ENCODE results near the gene PLS1.
"Not testable (repeated sequence)": the region's sequence is repeated elsewhere in the genome, so short reads cannot be mapped to it uniquely, and the experiment has no call there.

The PLS1 gene

GRCh38 chr3:142577696-142578328 lies 18.4 kb upstream of the PLS1 start:
- TF ChIP-seq JUND (IDR thresholded peaks at IDR 0.05; ENCODE audit: low read depth): no peak
- in situ Hi-C loops (cut with HindIII; ENCODE audit: low pct_unique_long_range_greater_than_20kb, low sequenced_read_pairs): no loop called here
- DNase-seq (ENCODE audit: low read depth in 1 of 2, low spot score in 1 of 2): no peak

GRCh38 chr3:142578329-142579223 lies 17.6 kb upstream of the PLS1 start, which contains the start of gene ATR:
Gene ATR, minus strand, starts transcription at chr3:142578733. Its CDS starts 29 bp downstream, at chr3:142578704.
- in situ Hi-C loops (cut with HindIII; ENCODE audit: low pct_unique_long_range_greater_than_20kb, low sequenced_read_pairs): no loop called here
- no peak for TF ChIP-seq JUND (IDR thresholded peaks at IDR 0.05; ENCODE audit: low read depth)
- peak; percentile 87 to 98 for DNase-seq (ENCODE audit: low read depth in 1 of 2, low spot score in 1 of 2)

- DNase-seq (ENCODE audit: low read depth in 1 of 2, low spot score in 1 of 2): no peak
- in situ Hi-C loops (cut with HindIII; ENCODE audit: low pct_unique_long_range_greater_than_20kb, low sequenced_read_pairs): no loop called here
- TF ChIP-seq JUND (IDR thresholded peaks at IDR 0.05; ENCODE audit: low read depth): no peak
Observed at GRCh38 chr3:142580061-142580423, 16.2 kb upstream of the PLS1 start.

GRCh38 chr3:142581070-142581469 lies 15.1 kb upstream of the PLS1 start:
- DNase-seq (ENCODE audit: low read depth in 1 of 2, low spot score in 1 of 2); in situ Hi-C loops (cut with HindIII; ENCODE audit: low pct_unique_long_range_greater_than_20kb, low sequenced_read_pairs): not testable (repeated sequence)

GRCh38 chr3:142586803-142587406 lies 9.3 kb upstream of the PLS1 start:
- no peak for TF ChIP-seq JUND (IDR thresholded peaks at IDR 0.05; ENCODE audit: low read depth)

GRCh38 chr3:142588703-142589102 lies 7.5 kb upstream of the PLS1 start:
- TF ChIP-seq JUND (IDR thresholded peaks at IDR 0.05; ENCODE audit: low read depth): no peak
- in situ Hi-C loops (cut with HindIII; ENCODE audit: low pct_unique_long_range_greater_than_20kb, low sequenced_read_pairs): no loop called here
- no peak for DNase-seq (ENCODE audit: low read depth in 1 of 2, low spot score in 1 of 2)

More at GRCh38 chr3:142586803-142587406, 9.3 kb upstream of the PLS1 start:
- in situ Hi-C loops (cut with HindIII; ENCODE audit: low pct_unique_long_range_greater_than_20kb, low sequenced_read_pairs): no loop called here
- DNase-seq (ENCODE audit: low read depth in 1 of 2, low spot score in 1 of 2): peak; percentile 45 to 92

GRCh38 chr3:142592268-142592667 lies 3.9 kb upstream of the PLS1 start:
- in situ Hi-C loops (cut with HindIII; ENCODE audit: low pct_unique_long_range_greater_than_20kb, low sequenced_read_pairs); DNase-seq (ENCODE audit: low read depth in 1 of 2, low spot score in 1 of 2): not testable (repeated sequence)

- in situ Hi-C loops (cut with HindIII; ENCODE audit: low pct_unique_long_range_greater_than_20kb, low sequenced_read_pairs): no loop called here
- TF ChIP-seq JUND (IDR thresholded peaks at IDR 0.05; ENCODE audit: low read depth): 0 out of 2 replicates have a peak, but pooled peaks have one; percentile 38
- peak in 1 of 2 experiments; percentile 47 for DNase-seq (ENCODE audit: low read depth in 1 of 2, low spot score in 1 of 2)
Observed at GRCh38 chr3:142595141-142595540, 1.1 kb upstream of the PLS1 start.

- in situ Hi-C loops (cut with HindIII; ENCODE audit: low pct_unique_long_range_greater_than_20kb, low sequenced_read_pairs): no loop called here
- peak; percentile 28 to 88 for DNase-seq (ENCODE audit: low read depth in 1 of 2, low spot score in 1 of 2)
- peak; percentile 51; the same call in 1 of the 2 replicates for TF ChIP-seq JUND (IDR thresholded peaks at IDR 0.05; ENCODE audit: low read depth)
Observed at GRCh38 chr3:142595581-142595950, 627 bp upstream of the PLS1 start.

GRCh38 chr3:142596726-142597088 lies 514 bp downstream of the PLS1 start:
- no peak; the same call in 1 of the 2 replicates for TF ChIP-seq JUND (IDR thresholded peaks at IDR 0.05; ENCODE audit: low read depth)
- in situ Hi-C loops (cut with HindIII; ENCODE audit: low pct_unique_long_range_greater_than_20kb, low sequenced_read_pairs): no loop called here
- DNase-seq (ENCODE audit: low read depth in 1 of 2, low spot score in 1 of 2): no peak

- no peak for TF ChIP-seq JUND (IDR thresholded peaks at IDR 0.05; ENCODE audit: low read depth)
- DNase-seq (ENCODE audit: low read depth in 1 of 2, low spot score in 1 of 2): peak in 1 of 2 experiments; percentile 28
- in situ Hi-C loops (cut with HindIII; ENCODE audit: low pct_unique_long_range_greater_than_20kb, low sequenced_read_pairs): no loop called here
Observed at GRCh38 chr3:142597906-142598305, 1.7 kb downstream of the PLS1 start.

- DNase-seq (ENCODE audit: low read depth in 1 of 2, low spot score in 1 of 2): no peak
- TF ChIP-seq JUND (IDR thresholded peaks at IDR 0.05; ENCODE audit: low read depth): no peak
- in situ Hi-C loops (cut with HindIII; ENCODE audit: low pct_unique_long_range_greater_than_20kb, low sequenced_read_pairs): no loop called here
Observed at GRCh38 chr3:142601713-142602112, 5.5 kb downstream of the PLS1 start.

Data from T47D (cell line).